GM18517 (cell line): ENCODE measurements around the gene MYOG.

Experiments used
- ATAC-seq: cut with Tn5 transposase; IDR thresholded peaks from one replicate; pipeline ENCODE4 v1.9.1; 2021; ENCODE audit warnings: mild to moderate bottlenecking, moderate library complexity; ENCODE audit not compliant: unreplicated experiment

Gene MYOG

GRCh38 chr1:203085528-203086406, at the start of gene MYOG:
TSS of gene MYOG (minus strand) at chr1:203086012. CDS start at chr1:203085961, 51 bp downstream.
- ATAC-seq, result no peak

DNA sequence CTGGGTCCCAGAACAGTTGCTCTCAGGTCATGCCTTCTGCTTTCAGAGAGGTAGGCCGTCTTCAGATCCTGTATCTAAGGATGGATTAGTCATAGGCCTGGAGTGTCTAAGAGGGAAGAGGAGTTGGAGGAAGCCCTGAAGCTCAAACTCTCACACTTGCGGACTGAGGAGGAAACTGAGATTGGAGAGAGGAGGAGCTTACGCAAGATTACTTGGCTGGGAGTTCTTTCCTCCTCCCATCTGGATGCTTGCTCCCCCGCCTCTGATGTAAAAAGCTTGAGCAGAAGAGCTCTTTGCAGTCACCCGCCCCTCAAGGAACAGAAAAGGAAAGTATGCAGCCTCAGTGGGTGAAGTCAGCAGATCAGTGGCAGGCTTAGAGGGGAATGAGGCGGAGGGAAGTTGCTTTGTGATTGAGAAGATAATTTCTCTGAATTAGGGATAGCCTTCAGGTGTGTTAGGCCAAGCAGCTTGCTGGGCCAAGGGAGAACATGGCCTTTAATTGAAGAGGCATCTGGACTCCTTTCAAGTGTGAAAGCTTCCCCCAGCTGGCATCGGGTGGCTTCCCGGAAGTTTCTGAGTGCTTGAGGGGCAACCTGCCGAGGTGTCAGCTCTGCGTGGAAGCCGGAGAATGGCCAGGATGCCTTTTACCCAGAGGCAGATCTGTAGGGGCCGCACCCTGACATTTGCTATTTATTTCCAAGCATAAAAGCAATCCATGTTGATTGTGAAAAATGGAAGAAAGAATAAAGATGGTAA, 48.3 kb upstream of the MYOG start:
- no peak for ATAC-seq

DNA sequence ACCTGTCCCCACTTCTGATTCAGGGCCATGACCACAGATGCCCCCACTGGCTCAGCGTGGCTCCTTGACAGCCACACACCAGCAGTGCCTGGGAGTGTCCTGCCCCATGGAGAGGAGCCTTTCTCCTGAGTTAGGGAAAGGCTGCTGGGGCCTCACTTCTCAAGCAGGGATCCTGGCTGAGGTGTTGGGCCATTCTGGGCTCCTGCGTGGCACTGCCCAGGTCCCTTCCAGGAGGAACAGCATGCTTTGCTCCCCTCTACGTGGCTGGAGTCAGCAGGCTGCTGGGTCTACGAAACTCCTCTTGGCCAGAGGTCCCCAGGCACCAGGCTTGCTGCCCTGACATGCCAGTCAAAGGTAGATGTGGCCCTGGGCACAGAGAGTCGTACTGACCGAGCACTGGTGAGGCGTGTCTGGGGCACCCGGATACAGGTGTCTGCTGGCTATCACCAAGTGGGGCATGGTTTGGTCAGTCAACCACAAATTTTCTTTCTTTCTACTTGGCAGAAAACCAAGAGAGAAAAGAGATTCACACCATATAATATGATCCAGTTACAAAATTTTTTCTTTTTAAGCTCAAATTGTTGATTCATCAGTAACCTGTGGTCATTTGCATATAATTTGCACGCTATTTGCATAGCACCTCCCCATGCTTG, 45.9 kb upstream of the MYOG start:
- ATAC-seq, result no peak

GRCh38 chr1:203130358-203130985, 44.7 kb upstream of the MYOG start:
- ATAC-seq, result no peak

DNA sequence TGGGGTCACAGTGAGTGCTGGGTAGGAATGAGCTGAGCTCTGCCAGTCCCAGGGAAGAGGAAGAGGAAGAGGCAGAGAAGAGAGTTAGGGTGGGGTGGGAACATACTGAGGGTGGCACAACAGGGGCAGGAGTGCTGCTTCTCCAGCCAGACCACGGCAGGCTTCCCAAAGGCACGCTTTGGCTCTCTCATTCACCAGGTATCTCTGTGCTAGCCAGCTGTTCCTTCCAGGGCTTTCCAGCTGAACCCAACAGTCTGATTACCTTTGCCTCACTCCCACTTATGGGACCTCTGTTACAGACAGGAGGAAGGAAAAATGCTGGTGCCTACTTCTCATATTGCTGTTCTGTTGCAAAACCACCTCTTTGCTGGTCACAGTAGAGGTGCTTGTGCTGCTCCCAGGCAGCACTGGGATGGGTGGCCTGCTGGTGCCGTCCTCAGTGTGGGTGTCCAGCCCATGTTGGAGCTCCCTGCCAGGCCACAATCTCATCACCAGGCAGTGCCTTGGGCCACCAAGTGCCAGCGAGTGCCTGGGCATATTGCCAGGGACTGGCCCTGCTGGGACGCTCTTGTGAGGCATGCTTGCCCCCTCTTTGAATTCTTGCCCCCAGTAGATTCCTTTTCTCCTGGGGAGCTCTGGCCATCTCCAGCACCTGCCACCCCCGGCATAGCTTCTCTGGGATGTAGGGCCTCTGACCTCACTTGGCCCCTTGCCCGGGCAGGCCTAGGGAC, 43.9 kb upstream of the MYOG start:
- ATAC-seq, result no peak

DNA sequence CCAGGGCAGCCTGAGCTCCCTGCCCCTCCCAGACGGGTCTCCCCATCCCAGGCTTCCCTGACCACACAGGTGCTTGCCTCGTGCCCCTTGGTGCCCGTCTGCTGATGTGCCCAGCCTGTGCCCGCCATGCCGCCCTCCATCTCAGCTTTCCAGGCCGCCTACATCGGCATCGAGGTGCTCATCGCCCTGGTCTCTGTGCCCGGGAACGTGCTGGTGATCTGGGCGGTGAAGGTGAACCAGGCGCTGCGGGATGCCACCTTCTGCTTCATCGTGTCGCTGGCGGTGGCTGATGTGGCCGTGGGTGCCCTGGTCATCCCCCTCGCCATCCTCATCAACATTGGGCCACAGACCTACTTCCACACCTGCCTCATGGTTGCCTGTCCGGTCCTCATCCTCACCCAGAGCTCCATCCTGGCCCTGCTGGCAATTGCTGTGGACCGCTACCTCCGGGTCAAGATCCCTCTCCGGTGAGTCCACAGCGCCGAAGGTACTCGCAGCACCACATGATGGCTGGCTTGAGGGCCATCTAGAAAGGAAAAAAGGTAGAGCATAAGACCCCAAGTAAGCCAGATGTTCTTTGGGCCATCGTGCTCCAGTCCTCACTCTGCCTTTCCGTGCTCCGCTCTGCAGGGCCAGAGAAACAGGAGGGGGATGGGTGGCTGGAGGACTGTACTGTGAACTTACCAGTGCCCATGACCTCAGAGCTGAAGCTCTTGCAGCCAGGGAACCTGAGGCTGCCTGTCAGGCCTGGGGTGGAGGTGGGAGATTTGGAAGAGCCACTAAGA, 43.1 kb upstream of the MYOG start:
- no peak for ATAC-seq

DNA sequence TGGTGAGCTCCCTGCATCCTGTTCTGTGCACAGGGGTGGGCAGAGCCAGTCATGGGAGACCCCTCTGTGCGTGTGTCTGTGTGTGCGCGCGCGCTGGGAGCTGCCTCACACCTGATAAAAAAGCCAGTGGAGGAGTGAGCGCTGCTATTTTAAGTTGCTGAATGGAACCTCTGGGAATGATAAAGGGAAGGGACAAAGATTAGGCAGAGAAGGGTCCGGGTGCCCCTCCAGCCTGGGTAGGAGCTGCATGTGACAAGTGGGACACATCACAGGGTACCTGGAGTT, 42.6 kb upstream of the MYOG start:
- no peak for ATAC-seq

GRCh38 chr1:203127666-203128430, 42.0 kb upstream of the MYOG start, which contains the start of gene ADORA1:
TSS of gene ADORA1 (plus strand) at chr1:203127726. CDS start at chr1:203128842, 1,116 bp downstream.
- no peak for ATAC-seq

- no peak for ATAC-seq
Measured at GRCh38 chr1:203126866-203127665, 41.3 kb upstream of the MYOG start.

GRCh38 chr1:203126151-203126865, 40.5 kb upstream of the MYOG start:
- no peak for ATAC-seq

GRCh38 chr1:203124546-203125317, 38.9 kb upstream of the MYOG start:
- no peak for ATAC-seq

GRCh38 chr1:203124011-203124410, 38.2 kb upstream of the MYOG start:
- no peak for ATAC-seq

- no peak for ATAC-seq
Measured at GRCh38 chr1:203122159-203122558, 36.3 kb upstream of the MYOG start.

GRCh38 chr1:203121186-203122015, 35.6 kb upstream of the MYOG start:
- no peak for ATAC-seq

DNA sequence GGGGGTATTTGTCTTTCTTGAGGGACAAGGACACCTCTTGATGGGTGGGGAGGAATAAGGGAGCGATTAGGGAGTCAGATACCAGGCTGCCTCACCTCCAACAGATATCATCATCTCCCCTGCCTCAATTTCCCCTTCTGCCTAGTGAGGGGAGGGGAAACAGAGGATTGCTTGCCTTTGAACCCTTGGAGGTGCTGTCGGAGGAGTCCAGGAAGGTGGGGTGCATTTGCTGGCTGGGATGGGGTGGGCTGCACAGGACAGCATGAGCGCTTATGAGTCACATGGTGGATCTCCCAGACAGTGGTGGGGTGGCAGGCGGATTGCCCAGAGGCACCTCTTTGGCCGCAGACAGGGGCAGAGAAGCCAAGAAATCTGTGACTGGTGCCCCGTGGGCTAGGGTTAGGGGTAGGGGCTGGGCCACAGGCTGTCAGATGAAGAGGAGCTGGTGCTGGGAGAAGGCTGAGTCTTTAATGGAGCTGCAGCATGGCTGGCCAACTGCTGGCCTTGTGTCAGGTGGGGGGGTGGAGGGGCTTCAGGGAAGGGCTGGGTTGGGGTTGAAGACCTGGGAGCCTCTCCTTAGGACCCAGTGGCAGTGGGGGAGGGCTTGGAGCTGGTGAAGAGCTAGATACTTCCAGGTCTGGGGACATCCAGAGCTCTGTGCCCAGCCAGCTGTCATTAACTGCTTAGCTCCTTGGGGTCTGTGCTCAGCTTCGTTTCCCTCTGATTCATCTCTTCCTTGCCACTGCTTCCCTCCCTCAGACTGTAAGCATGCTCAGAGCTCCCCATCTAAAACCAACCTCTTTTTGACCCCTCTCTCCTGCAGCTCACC, 34.7 kb upstream of the MYOG start:
- no peak for ATAC-seq
